GF-D8 (cell line): ENCODE results near the gene HASPIN.
"Not testable (repeated sequence)": the region's sequence is repeated elsewhere in the genome, so short reads cannot be mapped to it uniquely, and the experiment has no call there.

Source experiments
- DNase-seq: peaks from one replicate; lab custom pipeline; 2025; lab: John Stamatoyannopoulos, UW

Gene HASPIN

GRCh38 chr17:3695723-3696411 is 27.8 kb upstream of the HASPIN start, which contains the start of gene P2RX5:
P2RX5 (minus strand) TSS chr17:3696155; CDS start chr17:3696005, 150 bp downstream.
- peak; percentile 5 for DNase-seq

- no peak for DNase-seq
These were observed 26.6 kb upstream of the HASPIN start for GRCh38 chr17:3697103-3697476.

- no peak for DNase-seq
These were observed 25.6 kb upstream of the HASPIN start for GRCh38 chr17:3698139-3698538.

GRCh38 chr17:3699951-3700350 is 23.8 kb upstream of the HASPIN start:
- DNase-seq: no peak

GRCh38 chr17:3702041-3702539 is 21.6 kb upstream of the HASPIN start:
- not testable (repeated sequence) for DNase-seq

GRCh38 chr17:3704931-3705717 is 18.6 kb upstream of the HASPIN start:
- no peak for DNase-seq

- not testable (repeated sequence) for DNase-seq
These were observed 18.1 kb upstream of the HASPIN start for GRCh38 chr17:3705718-3705984.

GRCh38 chr17:3708366-3708765 is 15.3 kb upstream of the HASPIN start:
- no peak for DNase-seq

GRCh38 chr17:3710951-3711383 is 12.7 kb upstream of the HASPIN start:
- no peak for DNase-seq

DNA sequence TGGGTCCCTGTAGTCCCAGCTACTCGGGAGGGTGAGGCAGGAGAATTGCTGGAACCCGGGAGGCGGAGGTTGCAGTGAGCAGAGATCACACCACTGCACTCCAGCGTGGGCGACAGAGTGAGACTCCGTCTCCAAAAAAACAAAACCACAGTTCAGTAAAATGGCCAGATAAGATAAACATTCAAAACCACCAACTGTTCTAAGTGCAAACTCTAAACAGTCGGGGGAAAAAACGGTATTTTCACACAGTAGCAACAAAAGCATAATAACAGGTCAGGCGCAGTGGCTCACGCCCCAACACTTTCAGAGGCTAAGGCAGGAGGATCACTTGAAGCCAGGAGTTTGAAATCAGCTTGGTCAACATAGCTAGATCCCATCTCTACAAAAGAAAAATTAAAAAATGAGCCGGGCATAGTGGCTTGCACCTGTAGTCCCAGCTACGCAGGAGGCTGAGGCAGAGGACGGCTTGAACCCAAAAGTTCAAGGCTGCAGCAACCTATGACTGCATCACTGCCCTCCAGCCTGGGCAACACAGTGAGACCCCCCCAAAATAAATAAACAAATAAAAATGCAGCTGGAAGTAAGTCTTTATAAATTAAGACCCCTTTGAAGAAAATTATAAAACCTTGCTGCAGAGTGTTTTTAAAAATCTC is 10.8 kb upstream of the HASPIN start:
- DNase-seq: no peak

- no peak for DNase-seq
These were observed 8.4 kb upstream of the HASPIN start for GRCh38 chr17:3715296-3715695.

DNA sequence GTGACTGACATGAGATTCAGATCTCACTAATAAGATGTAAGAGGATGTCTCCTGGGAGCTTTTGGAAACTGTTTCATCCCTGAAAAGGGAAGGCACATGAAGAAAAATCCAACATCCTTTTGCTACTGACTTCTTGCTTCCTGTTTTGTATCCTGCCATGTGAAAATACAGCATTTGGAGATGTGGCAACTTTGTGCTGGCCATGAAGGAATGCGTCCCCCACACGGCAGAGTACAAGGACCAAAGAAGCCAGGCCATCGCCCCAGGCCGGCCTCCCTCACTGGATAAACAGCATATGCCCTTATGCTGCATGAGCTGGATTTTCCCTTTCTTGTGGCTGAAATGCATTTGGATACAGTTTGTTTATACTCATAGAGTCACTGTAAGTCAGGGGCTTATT is 5.5 kb upstream of the HASPIN start:
- no peak for DNase-seq

DNA sequence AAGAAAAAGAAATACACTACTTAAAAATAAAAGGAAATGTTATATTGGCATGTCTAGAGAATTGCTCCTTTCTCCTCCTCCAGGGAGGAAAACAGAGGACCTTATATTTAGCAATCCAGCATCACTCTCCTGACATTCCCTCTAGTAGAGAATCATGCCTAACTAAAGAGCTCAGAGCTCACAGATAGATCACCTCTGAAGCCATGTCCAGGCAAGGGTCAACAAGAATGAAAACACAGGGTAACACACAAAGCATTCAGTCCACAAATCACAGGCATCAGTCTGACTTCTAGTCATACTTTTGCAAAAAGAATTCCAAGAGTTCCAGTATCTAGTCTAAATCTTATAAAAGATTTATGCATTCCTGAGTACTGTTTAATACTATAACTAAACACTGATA is 4.4 kb upstream of the HASPIN start:
- no peak for DNase-seq

DNA sequence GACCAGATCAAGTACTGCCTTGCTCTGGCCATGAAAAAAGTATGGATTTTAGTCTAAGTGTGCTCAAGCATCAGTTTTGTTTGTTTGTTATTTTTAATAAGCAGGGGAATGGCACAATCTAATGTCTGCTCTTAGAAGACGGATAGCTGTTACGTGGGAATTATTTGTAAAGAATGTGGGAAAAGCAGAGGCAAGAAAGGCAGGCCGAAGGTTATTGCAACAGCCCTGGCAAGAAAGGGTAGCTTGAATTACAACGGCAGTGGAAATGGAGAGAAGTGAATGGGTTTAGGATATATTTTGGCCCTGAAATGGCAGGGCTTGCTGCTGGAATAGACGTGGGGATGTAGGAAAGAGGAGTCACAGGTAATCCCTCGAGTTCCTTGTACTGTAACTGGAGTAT is 987 bp upstream of the HASPIN start:
- no peak for DNase-seq

DNA sequence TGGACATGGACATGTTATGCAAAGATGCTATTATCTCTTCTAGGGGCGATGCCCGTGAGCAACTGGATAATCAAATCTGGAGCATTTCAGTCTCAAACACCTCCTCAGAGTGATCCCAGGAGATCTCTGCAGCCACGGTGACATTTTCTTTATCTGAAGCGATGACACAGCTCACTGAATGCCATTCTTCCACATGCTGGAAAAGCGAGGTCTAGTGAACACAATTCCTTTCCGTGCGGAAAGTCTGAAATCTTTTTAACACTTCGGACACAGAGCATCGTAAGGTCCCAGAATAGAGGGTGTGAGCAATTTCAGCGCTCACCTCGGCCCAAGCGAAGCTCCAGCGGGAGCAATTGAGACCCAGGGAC is 531 bp upstream of the HASPIN start:
- DNase-seq: no peak

GRCh38 chr17:3724378-3725077 is 825 bp downstream of the HASPIN start:
- no peak for DNase-seq

DNA sequence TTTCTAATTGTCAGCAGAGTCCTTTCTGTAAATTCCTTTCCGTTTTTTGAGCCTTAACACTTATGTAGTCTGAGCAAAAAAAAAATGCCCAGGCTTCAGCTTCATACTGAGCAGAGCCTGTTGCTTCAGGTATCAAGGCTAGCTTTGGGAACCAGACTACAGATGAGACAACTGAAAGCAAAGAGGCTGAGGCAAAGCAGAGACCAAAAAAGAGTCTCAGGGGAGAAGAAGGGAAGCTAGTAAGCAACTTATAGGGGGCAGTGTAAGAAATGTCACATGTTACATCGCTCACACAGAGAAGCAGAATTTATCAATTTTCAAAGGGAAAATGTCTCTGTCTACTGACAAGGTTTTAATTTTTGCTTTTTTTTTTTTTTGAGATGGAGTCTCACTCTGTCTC is 3.3 kb downstream of the HASPIN start:
- no peak for DNase-seq

- not testable (repeated sequence) for DNase-seq
These were observed 4.4 kb downstream of the HASPIN start for GRCh38 chr17:3728099-3728498.

- no peak for DNase-seq
These were observed 6.2 kb downstream of the HASPIN start for GRCh38 chr17:3729881-3730280.

DNA sequence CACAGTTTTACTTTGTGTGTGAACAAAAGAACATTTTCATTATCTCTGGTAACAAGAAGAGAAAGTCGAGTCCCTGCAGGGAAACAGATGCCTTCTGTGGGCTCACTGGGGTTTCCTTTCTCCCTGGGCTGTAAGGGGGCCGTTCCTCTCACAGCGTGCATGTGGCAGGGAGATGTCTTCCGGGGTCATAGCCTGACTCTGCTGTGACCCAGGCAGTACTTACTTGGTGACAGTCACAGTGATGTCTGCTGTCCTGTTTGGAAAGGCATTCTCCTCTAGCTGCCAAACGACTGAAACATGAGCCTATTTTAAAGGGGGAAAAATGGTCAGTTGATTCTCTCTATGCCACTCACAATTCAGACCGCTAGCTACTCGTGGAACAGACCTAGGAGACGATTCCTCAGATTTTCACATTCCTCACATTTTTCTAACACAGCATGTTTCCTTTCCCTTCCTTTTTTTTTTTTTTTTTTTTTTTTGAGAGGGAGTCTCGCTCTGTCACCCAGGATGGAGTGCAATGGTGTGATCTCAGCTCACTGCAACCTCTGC is 7.3 kb downstream of the HASPIN start:
- DNase-seq: no peak

DNA sequence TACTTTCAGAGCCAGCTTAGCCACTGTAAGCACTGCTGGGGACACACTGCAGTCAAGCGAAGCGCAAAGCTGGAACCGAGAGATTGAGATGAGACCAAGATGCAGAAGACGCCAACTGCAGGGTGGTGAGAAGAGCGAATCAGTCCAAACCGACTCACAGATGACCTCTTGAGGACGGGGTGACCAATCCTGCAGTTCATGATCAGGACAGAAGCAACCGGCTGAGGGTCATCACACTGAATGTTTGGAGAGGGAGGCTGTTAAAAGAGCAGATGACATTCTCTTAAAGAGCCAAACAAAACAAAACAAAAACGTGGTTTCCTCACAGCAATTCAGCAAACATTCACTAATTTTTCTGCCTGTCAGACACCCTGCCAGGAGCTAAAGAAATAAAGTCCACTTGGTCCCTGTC is 8.5 kb downstream of the HASPIN start:
- no peak for DNase-seq

DNA sequence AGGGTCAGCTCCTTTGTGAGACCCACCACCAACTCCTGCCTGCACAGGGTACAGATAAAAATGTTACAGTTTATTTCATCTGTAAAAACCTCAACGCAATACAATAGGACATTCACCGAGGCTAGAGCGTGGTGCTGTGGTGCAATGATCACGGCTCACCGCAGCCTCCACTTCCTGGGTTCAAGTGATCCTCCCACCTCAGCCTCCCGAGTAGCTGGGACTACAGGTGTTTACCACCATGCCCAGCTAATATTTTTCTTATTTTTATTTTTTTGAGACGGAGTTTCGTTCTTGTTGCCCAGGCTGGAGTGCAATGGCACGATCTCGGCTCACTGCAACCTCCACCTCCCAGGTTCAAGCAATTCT is 11.2 kb downstream of the HASPIN start:
- DNase-seq: not testable (repeated sequence)
